AG04450 (cell line): ENCODE measurements around the gene PAWR. TPM values are rescaled to one million over a fixed set of nuclear protein-coding genes. Genes with fewer than 3 reads are reported as not detected.

ENCODE experiments used
- CTCF ChIA-PET: fragments of 300-600, 350-600 bp; formaldehyde crosslinking; extraction: SDS; loops from one replicate; lab custom pipeline; 2022; ENCODE audit warnings: antibody characterized with exemption, inconsistent platforms; lab: Charles Lee
- POLR2A ChIA-PET: fragments of 350-600 bp; formaldehyde crosslinking; extraction: SDS; loops from one replicate; lab custom pipeline; 2021; ENCODE audit warnings: antibody characterized with exemption, inconsistent platforms; lab: Yijun Ruan, JAX
- DNase-seq: peaks from one replicate; pipeline ENCODE4 v3.0.0-alpha.2; 2011; ENCODE audit warnings: low read depth, low spot score
- H3K27ac ChIP-seq: one replicate; pipeline ENCODE4 v1.5.1; 2012; ENCODE audit warnings: low read depth, low read length, control low read depth
- H3K27me3 ChIP-seq: one replicate; pipeline ENCODE4 v1.6.0; 2012; ENCODE audit warnings: low read length; ENCODE audit not compliant: control insufficient read depth, insufficient read depth
- H3K4me3 ChIP-seq: 2 replicates; pipeline ENCODE4 v1.5.1; 2011; ENCODE audit warnings: mild to moderate bottlenecking, low read depth, low read length, control low read depth
- H3K9me3 ChIP-seq: 2 replicates; pipeline ENCODE4 v1.5.1; 2012; ENCODE audit warnings: low read length; ENCODE audit not compliant: control insufficient read depth, insufficient read depth
- polyA plus RNA-seq: library from polyadenylated mRNA; depleted of rRNA; stranded (reverse); fragments of >200 nt; gene quantifications from 2 replicates; pipeline ENCODE4 v1.2.3, GENCODE V29; 2011
- TF ChIP-seq, protein P1 (sequence below): IDR thresholded peaks from 2 replicates; pipeline ENCODE4 v1.5.1; 2011; ENCODE audit warnings: low read depth, low read length, control low read depth, inconsistent platforms

The PAWR gene
- polyA plus RNA-seq, 1 experiment = 15.7 TPM

DNA sequence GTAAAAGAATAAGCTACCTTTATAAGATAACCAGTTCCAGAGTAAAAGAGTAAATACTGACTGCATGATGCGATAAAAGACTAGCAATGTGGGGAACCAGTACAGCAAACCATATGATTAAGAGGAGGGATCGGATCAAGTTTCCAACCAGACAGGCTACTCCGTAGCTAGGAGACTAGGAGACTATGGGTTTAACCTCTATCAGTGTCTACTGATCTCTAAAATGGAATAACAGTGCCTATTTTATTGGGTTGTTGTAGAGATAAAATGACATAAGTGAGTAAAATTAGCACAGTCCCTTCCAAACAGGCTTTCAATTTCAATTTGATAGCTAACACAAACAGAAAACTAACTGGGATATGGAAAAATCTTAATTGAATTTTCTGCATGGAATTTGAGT is 76.0 kb downstream of the PAWR start:
- POLR2A ChIA-PET = no interaction called here
- Histone ChIP-seq H3K27ac (no peak overlapping the region), H3K4me3 (no peak overlapping the region), H3K9me3 (peaks cover 2% of the 10 kb centered on the region; the same call in 1 of the 2 replicates), H3K27me3 (no peaks in the 10 kb centered on the region)
- TF ChIP-seq, protein P1, sequence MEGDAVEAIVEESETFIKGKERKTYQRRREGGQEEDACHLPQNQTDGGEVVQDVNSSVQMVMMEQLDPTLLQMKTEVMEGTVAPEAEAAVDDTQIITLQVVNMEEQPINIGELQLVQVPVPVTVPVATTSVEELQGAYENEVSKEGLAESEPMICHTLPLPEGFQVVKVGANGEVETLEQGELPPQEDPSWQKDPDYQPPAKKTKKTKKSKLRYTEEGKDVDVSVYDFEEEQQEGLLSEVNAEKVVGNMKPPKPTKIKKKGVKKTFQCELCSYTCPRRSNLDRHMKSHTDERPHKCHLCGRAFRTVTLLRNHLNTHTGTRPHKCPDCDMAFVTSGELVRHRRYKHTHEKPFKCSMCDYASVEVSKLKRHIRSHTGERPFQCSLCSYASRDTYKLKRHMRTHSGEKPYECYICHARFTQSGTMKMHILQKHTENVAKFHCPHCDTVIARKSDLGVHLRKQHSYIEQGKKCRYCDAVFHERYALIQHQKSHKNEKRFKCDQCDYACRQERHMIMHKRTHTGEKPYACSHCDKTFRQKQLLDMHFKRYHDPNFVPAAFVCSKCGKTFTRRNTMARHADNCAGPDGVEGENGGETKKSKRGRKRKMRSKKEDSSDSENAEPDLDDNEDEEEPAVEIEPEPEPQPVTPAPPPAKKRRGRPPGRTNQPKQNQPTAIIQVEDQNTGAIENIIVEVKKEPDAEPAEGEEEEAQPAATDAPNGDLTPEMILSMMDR = no peak
- CTCF ChIA-PET = interaction anchor here (0.9 to 1.1 kb wide), 2 partner anchors 10 to 580 kb away, joined by 5 read pairs; no protein-coding TSS in a partner anchor
- no peak for DNase-seq

DNA sequence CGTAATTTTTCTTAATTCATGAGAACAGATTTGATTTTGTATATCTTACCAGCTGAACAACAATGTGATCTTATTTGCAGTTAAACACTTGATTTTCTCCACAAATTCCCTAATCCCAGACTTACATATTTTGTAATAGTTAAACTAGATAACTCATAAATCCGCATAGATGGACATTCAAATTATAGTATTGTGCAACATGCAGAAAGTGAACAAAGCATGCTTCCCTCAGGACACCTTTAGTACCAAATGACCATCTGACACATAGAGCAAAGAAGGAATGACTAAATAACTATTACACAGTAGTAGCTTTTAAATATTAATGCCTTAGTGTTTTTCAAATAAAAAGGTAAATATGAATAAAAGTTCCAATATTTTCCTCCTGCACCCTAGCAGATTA is 88.9 kb downstream of the PAWR start:
- no peak for DNase-seq
- ChIA-PET CTCF (no interaction called here), POLR2A (interaction anchor here (0.6 kb wide), 1 partner anchor 134 kb away, joined by 3 read pairs; no protein-coding TSS in a partner anchor)
- Histone ChIP-seq H3K27ac (no peak overlapping the region), H3K4me3 (no peak overlapping the region), H3K27me3 (no peaks in the 10 kb centered on the region), H3K9me3 (no peaks in the 10 kb centered on the region)
- TF ChIP-seq, protein P1 = no peak

DNA sequence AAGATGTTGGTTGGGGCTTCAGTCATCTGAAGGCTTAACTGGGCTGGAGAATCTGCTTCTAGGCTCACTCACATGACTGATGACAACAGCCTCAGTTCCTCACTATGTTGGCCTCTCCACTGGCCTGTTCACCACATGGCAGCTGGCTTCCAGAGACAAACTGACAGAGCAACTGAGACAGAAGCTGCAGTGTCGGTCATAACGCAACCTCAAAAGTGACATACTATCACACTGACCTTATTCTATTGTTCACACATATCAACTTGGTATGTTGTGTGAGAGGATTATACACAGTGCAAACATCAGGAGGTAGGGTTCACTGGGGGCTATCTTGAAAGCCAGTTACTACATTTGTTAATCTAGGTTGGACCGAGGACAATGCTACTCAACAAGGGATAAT is 92.9 kb downstream of the PAWR start:
- no peak for DNase-seq
- Histone ChIP-seq H3K4me3 (no peak overlapping the region), H3K27ac (no peak overlapping the region), H3K27me3 (no peaks in the 10 kb centered on the region), H3K9me3 (no peaks in the 10 kb centered on the region)
- TF ChIP-seq, protein P1 = no peak
- ChIA-PET CTCF (no interaction called here), POLR2A (no interaction called here)

DNA sequence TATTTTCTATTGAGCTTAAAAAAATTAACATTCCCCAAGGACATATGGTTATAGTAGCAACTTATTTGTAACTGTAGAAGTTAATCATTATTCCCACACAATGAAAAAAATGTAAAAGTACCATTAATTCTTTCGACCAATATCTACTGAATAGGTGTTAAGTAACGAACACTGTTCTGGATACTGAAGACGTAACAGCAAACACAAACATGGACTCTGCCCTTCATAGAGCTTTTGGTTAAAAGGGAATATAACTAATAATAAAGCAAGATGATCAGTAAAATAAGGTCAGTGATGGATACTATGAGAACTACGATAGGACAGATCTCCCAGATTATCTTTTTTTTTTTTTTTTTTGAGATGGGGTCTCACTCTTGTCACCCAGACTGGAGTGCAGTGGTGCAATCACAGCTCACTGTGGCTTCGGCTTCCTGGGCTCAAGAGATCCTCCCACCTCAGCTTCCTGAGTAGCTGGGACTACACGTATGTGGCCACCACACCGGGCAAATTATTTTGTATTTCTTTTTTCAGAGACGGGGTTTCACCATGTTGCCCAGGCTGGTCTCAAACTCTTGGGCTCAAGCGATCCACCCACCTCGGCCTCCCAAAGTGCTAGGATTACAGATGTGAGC is 93.9 kb downstream of the PAWR start:
- POLR2A ChIA-PET = no interaction called here

DNA sequence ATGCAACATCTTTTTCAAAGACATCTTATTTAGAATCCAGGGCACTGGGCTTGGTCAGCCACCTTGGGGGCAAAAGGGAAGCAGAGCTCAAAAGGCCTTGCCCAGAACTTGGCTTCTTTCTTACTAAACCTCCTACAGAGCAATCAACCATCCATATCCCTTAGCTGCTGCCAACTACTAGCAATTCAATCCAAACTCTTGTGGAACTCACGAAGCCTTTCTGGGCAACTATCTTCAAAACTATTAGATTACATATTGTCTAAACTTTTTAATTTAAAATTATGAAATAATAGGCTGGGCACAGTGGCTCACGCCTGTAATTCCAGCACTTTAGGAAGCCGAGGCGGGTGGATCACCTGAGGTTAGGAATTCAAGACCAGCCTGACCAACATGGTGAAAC is 95.5 kb downstream of the PAWR start:
- no peaks in the 10 kb centered on the region for H3K9me3 ChIP-seq
- H3K27me3 ChIP-seq = no peaks in the 10 kb centered on the region
- H3K27ac ChIP-seq = no peak overlapping the region
- ChIA-PET POLR2A (no interaction called here), CTCF (no interaction called here)
- no peak for DNase-seq
- H3K4me3 ChIP-seq = no peak overlapping the region
- TF ChIP-seq, protein P1 = no peak

More for the DNA sequence above, 93.9 kb downstream of the PAWR start:
- Histone ChIP-seq H3K27me3 (no peaks in the 10 kb centered on the region), H3K9me3 (no peaks in the 10 kb centered on the region), H3K4me3 (no peak overlapping the region), H3K27ac (no peak overlapping the region)
- CTCF ChIA-PET = interaction anchor here (0.6 kb wide), 1 partner anchor 20 kb away, joined by 4 read pairs; no protein-coding TSS in a partner anchor
- no peak for DNase-seq
- TF ChIP-seq, protein P1 = no peak
